GM12872 (cell line): ENCODE data around the gene MIGA1.

Source experiments
- TF ChIP-seq, protein P1 (sequence below): IDR thresholded peaks from 3 replicates; pipeline ENCODE4 v1.5.1; 2011; ENCODE audit warnings: low read depth, mild to moderate bottlenecking, low read length, moderate library complexity; ENCODE audit not compliant: insufficient read depth

The MIGA1 gene

GRCh38 chr1:77905603-77906002, 126.2 kb downstream of the MIGA1 start:
- TF ChIP-seq, protein P1, sequence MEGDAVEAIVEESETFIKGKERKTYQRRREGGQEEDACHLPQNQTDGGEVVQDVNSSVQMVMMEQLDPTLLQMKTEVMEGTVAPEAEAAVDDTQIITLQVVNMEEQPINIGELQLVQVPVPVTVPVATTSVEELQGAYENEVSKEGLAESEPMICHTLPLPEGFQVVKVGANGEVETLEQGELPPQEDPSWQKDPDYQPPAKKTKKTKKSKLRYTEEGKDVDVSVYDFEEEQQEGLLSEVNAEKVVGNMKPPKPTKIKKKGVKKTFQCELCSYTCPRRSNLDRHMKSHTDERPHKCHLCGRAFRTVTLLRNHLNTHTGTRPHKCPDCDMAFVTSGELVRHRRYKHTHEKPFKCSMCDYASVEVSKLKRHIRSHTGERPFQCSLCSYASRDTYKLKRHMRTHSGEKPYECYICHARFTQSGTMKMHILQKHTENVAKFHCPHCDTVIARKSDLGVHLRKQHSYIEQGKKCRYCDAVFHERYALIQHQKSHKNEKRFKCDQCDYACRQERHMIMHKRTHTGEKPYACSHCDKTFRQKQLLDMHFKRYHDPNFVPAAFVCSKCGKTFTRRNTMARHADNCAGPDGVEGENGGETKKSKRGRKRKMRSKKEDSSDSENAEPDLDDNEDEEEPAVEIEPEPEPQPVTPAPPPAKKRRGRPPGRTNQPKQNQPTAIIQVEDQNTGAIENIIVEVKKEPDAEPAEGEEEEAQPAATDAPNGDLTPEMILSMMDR: no peak

- TF ChIP-seq, protein P1: no peak
These were observed 126.6 kb downstream of the MIGA1 start for GRCh38 chr1:77906019-77906545.

DNA sequence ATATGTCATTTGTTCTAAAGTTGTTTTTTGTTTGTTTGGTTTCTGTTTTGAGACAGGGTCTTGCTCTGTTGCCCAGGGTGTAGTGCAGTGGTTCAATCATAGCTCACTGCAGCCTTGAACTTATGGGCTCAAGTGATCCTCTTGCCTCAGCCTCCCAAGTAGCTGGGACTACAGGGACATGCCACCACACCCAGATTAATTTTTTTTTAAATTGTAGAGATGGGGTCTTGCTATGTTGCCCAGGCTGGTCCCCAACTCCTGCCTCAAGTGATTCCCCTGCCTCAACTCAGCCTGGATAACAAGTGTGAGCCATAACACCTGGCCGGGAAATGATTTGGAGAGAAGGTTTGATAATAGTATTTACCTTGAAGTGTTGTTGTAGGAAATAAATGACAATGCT, 127.2 kb downstream of the MIGA1 start:
- TF ChIP-seq, protein P1: no peak

- TF ChIP-seq, protein P1: no peak
These were observed 130.7 kb downstream of the MIGA1 start for GRCh38 chr1:77910116-77910515.

DNA sequence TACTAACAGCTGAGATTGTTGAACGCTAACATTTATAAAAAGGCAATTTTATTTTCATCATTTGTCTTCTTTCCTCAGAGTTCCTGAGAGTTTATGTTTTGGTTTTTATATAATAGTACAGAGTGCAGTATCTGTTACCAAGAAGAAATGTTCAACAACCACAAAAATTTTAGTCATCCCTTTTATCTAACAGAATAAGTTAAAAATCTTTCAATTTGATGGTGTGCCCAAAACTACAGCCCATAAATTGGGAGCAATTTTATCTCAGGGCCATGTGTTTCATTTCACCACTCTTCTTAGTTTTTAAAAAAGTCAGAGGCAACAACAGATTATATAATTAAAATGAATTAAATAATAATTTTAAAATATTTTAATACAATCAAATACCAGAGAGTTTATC, 146.1 kb downstream of the MIGA1 start:
- TF ChIP-seq, protein P1: no peak

DNA sequence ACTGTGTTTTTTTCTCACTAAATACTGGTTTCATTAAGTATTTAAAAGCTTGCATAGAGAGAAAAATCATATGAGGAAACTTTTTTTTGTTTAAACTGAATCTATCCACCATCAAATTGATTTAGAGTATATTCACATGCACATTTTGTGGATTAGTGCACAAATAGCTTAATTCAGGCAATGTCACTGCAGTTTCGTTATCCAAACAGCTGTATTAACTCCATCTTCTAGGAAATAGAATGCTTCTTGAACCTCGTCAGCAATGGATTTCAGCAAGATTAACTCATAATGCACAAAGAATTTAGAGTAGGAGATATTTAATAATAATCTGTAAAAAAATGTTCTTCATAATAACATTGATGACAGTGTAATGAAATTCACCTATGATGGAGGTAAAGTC, 146.5 kb downstream of the MIGA1 start:
- TF ChIP-seq, protein P1: no peak

DNA sequence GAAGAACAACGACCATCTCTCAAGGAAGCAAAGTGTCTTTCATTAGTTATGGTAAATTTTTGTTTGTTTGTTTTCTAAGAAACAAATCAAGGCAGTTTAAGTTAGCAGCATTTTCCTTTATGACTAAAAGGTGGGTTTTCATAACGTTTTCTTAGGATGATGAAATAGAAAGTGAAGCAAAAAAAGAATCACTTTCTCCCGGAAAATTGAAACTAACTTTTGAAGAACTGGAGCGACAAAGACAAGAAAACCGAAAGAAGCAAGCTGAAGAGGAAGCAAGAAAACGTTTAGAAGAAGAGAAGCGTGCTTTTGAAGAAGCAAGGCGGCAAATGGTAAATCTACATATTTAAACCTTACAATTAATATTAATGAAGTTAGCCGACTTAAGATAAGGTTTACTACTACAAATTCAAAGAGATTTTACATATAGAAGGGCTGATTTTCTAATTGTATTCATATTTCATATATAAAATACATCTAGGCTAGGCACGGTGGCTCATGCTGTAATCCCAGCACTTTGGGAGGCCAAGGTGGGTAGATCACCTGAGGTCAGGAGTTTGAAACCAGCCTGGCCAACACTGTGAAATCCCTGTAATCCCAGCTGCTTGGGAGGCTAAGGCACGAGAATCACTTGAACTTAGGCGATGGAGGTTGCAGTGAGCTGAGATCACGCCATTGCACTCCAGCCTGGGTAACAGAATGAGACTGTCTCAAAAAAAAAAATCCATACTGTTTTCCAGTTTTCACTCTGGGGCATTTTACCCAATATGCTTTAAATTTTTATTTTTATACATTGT, 147.3 kb downstream of the MIGA1 start:
- TF ChIP-seq, protein P1: no peak
